PC-9 (cell line): ENCODE results near the gene TMEM233. TPM values are rescaled to one million over a fixed set of nuclear protein-coding genes. Genes with fewer than 3 reads are reported as not detected.
A peak's percentile ranks its signal among the peaks of the same experiment; 100 is the strongest.

ENCODE experiments used
- BruUV-seq: library from RNA; stranded (reverse); fragments of 400-500 nt; replicated peaks from 2 replicates; lab custom pipeline; 2021; lab: Mats Ljungman, UMichigan
- CTCF ChIA-PET: fragments of 300-600 bp; sonication (Branson Sonifier 250); formaldehyde crosslinking; loops from one replicate; lab custom pipeline; 2022; ENCODE audit warnings: antibody characterized with exemption; lab: Charles Lee
- POLR2A ChIA-PET: fragments of 300-600 bp; sonication (Branson Sonifier 250); formaldehyde crosslinking; loops from one replicate; lab custom pipeline; 2022; ENCODE audit warnings: antibody characterized with exemption; ENCODE audit not compliant: unreplicated experiment; lab: Charles Lee
- DNase-seq, 2 experiments: peaks; one replicate each; pipeline versions ENCODE4 v3.0.0 to v3.0.0-alpha.2; 2015 to 2022; ENCODE audit warnings: mixed read lengths in 1 of 2
- H2AFZ ChIP-seq: fragments of 200-600 bp; sonication (generic); 2 replicates; pipeline ENCODE4 v1.8.1; 2017; ENCODE audit warnings: antibody characterized with exemption
- H3F3A ChIP-seq: fragments of 200-600 bp; sonication (generic); 2 replicates; pipeline ENCODE4 v1.8.1; 2017; ENCODE audit warnings: antibody characterized with exemption, mild to moderate bottlenecking, low read depth; ENCODE audit not compliant: insufficient read depth
- H3K27ac ChIP-seq: fragments of 200-600 bp; sonication (generic); 2 replicates; pipeline ENCODE4 v1.6.1; 2016; ENCODE audit warnings: mixed run types
- H3K27me3 ChIP-seq: fragments of 200-600 bp; sonication (generic); 2 replicates; pipeline ENCODE4 v1.6.1; 2016; ENCODE audit warnings: low read depth, mixed run types; ENCODE audit not compliant: insufficient read depth
- H3K36me3 ChIP-seq: fragments of 200-600 bp; sonication (generic); 2 replicates; pipeline ENCODE4 v1.6.1; 2016; ENCODE audit warnings: low read depth, mixed run types
- H3K4me1 ChIP-seq: fragments of 200-600 bp; sonication (generic); replicated peaks from 2 replicates; pipeline ENCODE4 v1.6.1; 2016; ENCODE audit warnings: mixed run types; ENCODE audit not compliant: insufficient read depth
- H3K4me2 ChIP-seq: fragments of 200-600 bp; sonication (generic); 2 replicates; pipeline ENCODE4 v1.6.1; 2017; ENCODE audit warnings: mixed run types
- H3K4me3 ChIP-seq: fragments of 200-600 bp; sonication (generic); 2 replicates; pipeline ENCODE4 v1.6.1; 2016; ENCODE audit warnings: mixed run types
- H3K79me2 ChIP-seq: fragments of 200-600 bp; sonication (generic); 2 replicates; pipeline ENCODE4 v1.6.1; 2017; ENCODE audit warnings: low read depth, mixed run types
- H3K9me2 ChIP-seq: fragments of 200-600 bp; sonication (generic); 2 replicates; pipeline ENCODE4 v1.8.1; 2017; ENCODE audit warnings: mild to moderate bottlenecking; ENCODE audit not compliant: insufficient read depth
- H3K9me3 ChIP-seq: fragments of 200-600 bp; sonication (generic); 2 replicates; pipeline ENCODE4 v1.8.1; 2016; ENCODE audit warnings: low read depth; ENCODE audit not compliant: insufficient read depth
- H4K20me1 ChIP-seq: fragments of 200-600 bp; sonication (generic); 2 replicates; pipeline ENCODE4 v1.8.1; 2017; ENCODE audit not compliant: insufficient read depth
- CTCF ChIP-seq: fragments of 200-600 bp; sonication (generic); conservative IDR thresholded peaks from 2 replicates; pipeline ENCODE4 v1.6.1; 2017; ENCODE audit warnings: mixed run types, antibody characterized with exemption, mild to moderate bottlenecking, moderate library complexity
- EZH2 ChIP-seq: fragments of 200-600 bp; sonication (generic); IDR thresholded peaks from 2 replicates; pipeline ENCODE4 v1.8.0; 2017; ENCODE audit warnings: antibody characterized with exemption, low read depth
- intact Hi-C: fragments of 100-400 bp; cut with micrococcal nuclease; formaldehyde crosslinking; loops from one replicate; pipeline ENCODE4 v1.10.0; 2022; ENCODE audit not compliant: unreplicated experiment
- total RNA-seq: library from RNA; stranded (reverse); gene quantifications from 2 replicates; pipeline ENCODE4 v1.2.3, GENCODE V29; 2021

The TMEM233 gene
- total RNA-seq, 1 experiment from 2014 or later: not detected

GRCh38 chr12:119659289-119659897 is 65.8 kb downstream of the TMEM233 start:
- peaks cover 4% of the 10 kb centered on the region; the same call in 1 of the 2 replicates for H3K27me3 ChIP-seq
- ChIA-PET CTCF (no interaction called here), POLR2A (no interaction called here)
- H2AFZ ChIP-seq: no peak overlapping the region
- no peak overlapping the region for H3K4me2 ChIP-seq
- H3K36me3 ChIP-seq: no peaks in the 10 kb centered on the region
- no peak for TF ChIP-seq EZH2
- TF ChIP-seq CTCF: peak; percentile 89
- no peak overlapping the region for H3K27ac ChIP-seq
- no peaks in the 10 kb centered on the region for H3K4me1 ChIP-seq
- no peak overlapping the region for H3K4me3 ChIP-seq
- BruUV-seq: no TSS peak
- peak in 1 of 2 experiments; percentile 17 for DNase-seq
- intact Hi-C loops: loop anchor here (5.0 kb wide), 1 partner anchor 492 kb away; no protein-coding TSS in a partner anchor
- H3K9me3 ChIP-seq: no peaks in the 10 kb centered on the region
- H3K9me2 ChIP-seq: no peaks in the 10 kb centered on the region
- H3F3A ChIP-seq: no peaks in the 10 kb centered on the region
- no peaks in the 10 kb centered on the region for H3K79me2 ChIP-seq
- H4K20me1 ChIP-seq: no peaks in the 10 kb centered on the region

- H2AFZ ChIP-seq: no peak overlapping the region
- peaks cover 4% of the 10 kb centered on the region; the same call in 1 of the 2 replicates for H3K27me3 ChIP-seq
- ChIA-PET CTCF (no interaction called here), POLR2A (no interaction called here)
- no peaks in the 10 kb centered on the region for H3K9me2 ChIP-seq
- no peaks in the 10 kb centered on the region for H3K4me1 ChIP-seq
- no peaks in the 10 kb centered on the region for H3K9me3 ChIP-seq
- H3K4me3 ChIP-seq: no peak overlapping the region
- H4K20me1 ChIP-seq: no peaks in the 10 kb centered on the region
- intact Hi-C loops: no loop called here
- no peaks in the 10 kb centered on the region for H3K79me2 ChIP-seq
- H3F3A ChIP-seq: no peaks in the 10 kb centered on the region
- DNase-seq: no peak
- H3K27ac ChIP-seq: no peak overlapping the region
- TF ChIP-seq CTCF (no peak), EZH2 (no peak)
- no TSS peak for BruUV-seq
- no peaks in the 10 kb centered on the region for H3K36me3 ChIP-seq
- no peak overlapping the region for H3K4me2 ChIP-seq
Observed at GRCh38 chr12:119660076-119660475, 66.5 kb downstream of the TMEM233 start.

GRCh38 chr12:119661882-119662281 is 68.3 kb downstream of the TMEM233 start:
- no peak overlapping the region for H3K4me3 ChIP-seq
- H3K9me3 ChIP-seq: no peaks in the 10 kb centered on the region
- DNase-seq: no peak
- CTCF ChIA-PET: no interaction called here
- no peaks in the 10 kb centered on the region for H3K9me2 ChIP-seq
- H3K4me2 ChIP-seq: no peak overlapping the region
- no peaks in the 10 kb centered on the region for H4K20me1 ChIP-seq
- intact Hi-C loops: no loop called here
- no peak overlapping the region for H2AFZ ChIP-seq
- H3K36me3 ChIP-seq: no peaks in the 10 kb centered on the region
- peaks cover 4% of the 10 kb centered on the region; the same call in 1 of the 2 replicates for H3K27me3 ChIP-seq
- BruUV-seq: no TSS peak
- no peak for TF ChIP-seq EZH2
- no peak for TF ChIP-seq CTCF
- POLR2A ChIA-PET: no interaction called here
- H3F3A ChIP-seq: no peaks in the 10 kb centered on the region
- H3K4me1 ChIP-seq: peaks cover 3% of the 10 kb centered on the region
- no peaks in the 10 kb centered on the region for H3K79me2 ChIP-seq
- H3K27ac ChIP-seq: no peak overlapping the region
